HT1080 (cell line): ENCODE data around the gene SYT8. TPM values are rescaled to one million over a fixed set of nuclear protein-coding genes. Genes with fewer than 3 reads are reported as not detected.
"Not testable (repeated sequence)": the region's sequence is repeated elsewhere in the genome, so short reads cannot be mapped to it uniquely, and the experiment has no call there.

Experiments used
- DNase-seq: peaks from one replicate; pipeline ENCODE4 v3.0.0-alpha.2; 2015; ENCODE audit warnings: low read depth
- small RNA-seq: library from RNA; depleted of rRNA; stranded (forward); fragments of <200 nt; gene quantifications from one replicate; pipeline ENCODE3, GENCODE V24; 2014
- total RNA-seq: library from RNA; depleted of rRNA; stranded (reverse); fragments of >200 nt; shearing (Covaris generic); gene quantifications from 2 replicates; pipeline ENCODE4 v1.2.3, GENCODE V29; 2014; rRNA removed

The SYT8 gene
- total RNA-seq, 1 experiment from 2014 or later: not detected

DNA sequence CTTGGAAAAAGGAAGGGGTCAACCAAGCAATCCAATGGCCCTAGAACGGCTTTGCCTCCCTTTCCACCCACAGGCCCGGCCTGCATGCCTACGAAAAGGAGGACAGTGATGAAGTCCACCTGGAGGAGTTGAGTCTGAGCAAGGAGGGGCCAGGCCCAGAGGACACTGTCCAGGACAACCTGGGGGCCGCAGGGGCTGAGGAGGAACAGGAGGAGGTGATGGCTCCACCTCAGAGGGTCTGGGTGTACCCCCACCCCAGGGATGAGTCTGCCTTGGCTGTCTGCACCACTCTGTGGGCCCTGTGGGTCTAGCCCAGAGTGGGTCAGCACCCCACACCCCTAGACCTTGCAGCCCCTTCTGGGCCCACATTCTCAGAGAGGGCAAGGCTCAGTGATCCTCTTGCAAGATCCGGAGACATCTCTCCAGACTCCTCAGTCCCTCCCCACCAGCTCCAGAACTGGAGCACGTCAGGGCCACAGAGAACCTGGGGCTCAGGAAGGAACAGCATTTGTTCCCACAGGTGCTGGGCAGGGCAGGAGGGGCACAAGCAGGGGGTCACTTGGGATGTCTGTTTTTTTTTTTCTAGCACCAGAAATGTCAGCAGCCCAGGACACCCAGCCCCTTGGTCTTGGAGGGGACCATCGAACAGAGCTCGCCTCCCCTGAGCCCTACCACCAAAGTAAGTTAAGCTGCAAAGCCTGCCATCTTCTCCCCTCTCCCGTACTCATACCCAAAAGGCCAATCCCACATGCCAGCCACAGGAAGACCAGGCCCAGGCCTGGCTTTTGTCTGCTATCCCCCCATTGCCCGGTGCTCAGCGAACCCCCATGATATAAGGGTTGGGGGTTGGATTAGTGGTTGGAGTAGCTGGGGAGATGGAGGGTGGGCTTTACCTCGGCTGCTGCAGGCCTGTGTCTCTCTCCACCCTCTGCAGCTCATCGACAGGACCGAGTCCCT, 48.8 kb downstream of the SYT8 start:
- DNase-seq: no peak

DNA sequence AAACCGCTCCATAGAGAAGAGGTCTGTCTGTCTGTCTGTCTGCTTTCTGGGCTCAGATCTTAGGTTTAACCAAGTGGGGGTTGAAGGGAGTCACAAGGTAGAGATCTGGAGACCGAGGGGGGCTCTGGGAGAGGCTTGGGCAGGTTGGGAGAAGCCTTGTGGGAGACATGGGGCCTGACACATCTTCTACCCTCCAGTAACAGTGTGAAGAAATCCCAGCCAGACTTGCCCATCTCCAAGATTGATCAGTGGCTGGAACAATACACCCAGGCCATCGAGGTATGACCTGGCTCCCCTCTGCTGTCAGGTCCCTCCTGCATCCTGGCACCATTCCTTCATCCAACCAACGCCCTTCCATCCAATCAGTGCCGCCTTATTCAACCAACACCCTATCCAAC, 49.5 kb downstream of the SYT8 start:
- DNase-seq: no peak

- not testable (repeated sequence) for DNase-seq
These were observed 51.8 kb downstream of the SYT8 start for GRCh38 chr11:1886551-1886950.

Small RNA genes lying within 50 kb of the gene (small RNA-seq; reads per million reads assigned to genes)
- not detected for gene AC051649.1
- gene MIR4298: not detected

Other genes with a start within 250 kb of the SYT8 start
- gene KRTAP5-1, start 249.7 kb upstream of the SYT8 start, total RNA-seq: not detected in 2 replicates
- not detected in 2 replicates for gene KRTAP5-2, start 236.7 kb upstream of the SYT8 start, total RNA-seq
- gene KRTAP5-3, start 226.5 kb upstream of the SYT8 start, total RNA-seq: not detected in 2 replicates
- not detected in 2 replicates for gene KRTAP5-4, start 212.9 kb upstream of the SYT8 start, total RNA-seq
- gene KRTAP5-5, start 205.2 kb upstream of the SYT8 start, total RNA-seq: not detected in 2 replicates
- gene KRTAP5-6, start 137.8 kb upstream of the SYT8 start, total RNA-seq: not detected in 2 replicates
- gene IFITM10, start 84.4 kb upstream of the SYT8 start, total RNA-seq: 0.47 and 0.58 TPM in 2 replicates
- gene CTSD, start 71.1 kb upstream of the SYT8 start, total RNA-seq: 178 and 212 TPM in 2 replicates
- gene TNNI2, start 4.0 kb downstream of the SYT8 start, total RNA-seq: not detected in 2 replicates
- 1.2 and 1.3 TPM in 2 replicates for gene LSP1, start 18.1 kb downstream of the SYT8 start, total RNA-seq
- gene PRR33, start 56.9 kb downstream of the SYT8 start, total RNA-seq: not detected in 2 replicates
- not detected in 2 replicates for gene TNNT3, start 84.7 kb downstream of the SYT8 start, total RNA-seq
- 73.2 and 118 TPM in 2 replicates for gene MRPL23, start 112.3 kb downstream of the SYT8 start, total RNA-seq
- 0.21 and 0.27 TPM in 2 replicates for gene H19, start 162.9 kb downstream of the SYT8 start, total RNA-seq